ENCODE data around the gene LCP1.

GRCh38 chr13:46143184-46143701, 38.7 kb downstream of the LCP1 start:
- TF ChIP-seq EZH2phosphoT487 (IDR thresholded peaks at IDR 0.05; ENCODE audit: insufficient read depth, low read depth) = no peak
- no peak for TF ChIP-seq EZH2 (IDR thresholded peaks at IDR 0.05; ENCODE audit: insufficient read depth, poor library complexity, severe bottlenecking)

All from GM23248 (cell line).